Measurements from ENCODE around the gene C18orf63. TPM values are rescaled to one million over a fixed set of nuclear protein-coding genes. Genes with fewer than 3 reads are reported as not detected.

The C18orf63 gene
- not detected for total RNA-seq

- Histone ChIP-seq H3K36me3 (no peaks in the 10 kb centered on the region), H3K9ac (ENCODE audit: low read depth in 2 of 2, low read length in 2 of 2) (no peak within 1 kb of the TSS), H3K4me3 (no peak within 1 kb of the TSS), H3K27ac (no peak within 1 kb of the TSS), H3K27me3 (no peaks in the 10 kb centered on the region), H3K9me3 (no peaks in the 10 kb centered on the region), H3K4me1 (no peaks in the 10 kb centered on the region)
- intact Hi-C loops (cut with DNase I), result no loop called here
- TF ChIP-seq, protein P1, sequence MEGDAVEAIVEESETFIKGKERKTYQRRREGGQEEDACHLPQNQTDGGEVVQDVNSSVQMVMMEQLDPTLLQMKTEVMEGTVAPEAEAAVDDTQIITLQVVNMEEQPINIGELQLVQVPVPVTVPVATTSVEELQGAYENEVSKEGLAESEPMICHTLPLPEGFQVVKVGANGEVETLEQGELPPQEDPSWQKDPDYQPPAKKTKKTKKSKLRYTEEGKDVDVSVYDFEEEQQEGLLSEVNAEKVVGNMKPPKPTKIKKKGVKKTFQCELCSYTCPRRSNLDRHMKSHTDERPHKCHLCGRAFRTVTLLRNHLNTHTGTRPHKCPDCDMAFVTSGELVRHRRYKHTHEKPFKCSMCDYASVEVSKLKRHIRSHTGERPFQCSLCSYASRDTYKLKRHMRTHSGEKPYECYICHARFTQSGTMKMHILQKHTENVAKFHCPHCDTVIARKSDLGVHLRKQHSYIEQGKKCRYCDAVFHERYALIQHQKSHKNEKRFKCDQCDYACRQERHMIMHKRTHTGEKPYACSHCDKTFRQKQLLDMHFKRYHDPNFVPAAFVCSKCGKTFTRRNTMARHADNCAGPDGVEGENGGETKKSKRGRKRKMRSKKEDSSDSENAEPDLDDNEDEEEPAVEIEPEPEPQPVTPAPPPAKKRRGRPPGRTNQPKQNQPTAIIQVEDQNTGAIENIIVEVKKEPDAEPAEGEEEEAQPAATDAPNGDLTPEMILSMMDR (IDR thresholded peaks at IDR 0.05), result no peak
- DNase-seq, result no peak
Observed at GRCh38 chr18:74315464-74316256, at the start of gene C18orf63. Gene C18orf63, plus strand, starts transcription at chr18:74315839. Its CDS starts 2,027 bp downstream, at chr18:74317866.

DNA sequence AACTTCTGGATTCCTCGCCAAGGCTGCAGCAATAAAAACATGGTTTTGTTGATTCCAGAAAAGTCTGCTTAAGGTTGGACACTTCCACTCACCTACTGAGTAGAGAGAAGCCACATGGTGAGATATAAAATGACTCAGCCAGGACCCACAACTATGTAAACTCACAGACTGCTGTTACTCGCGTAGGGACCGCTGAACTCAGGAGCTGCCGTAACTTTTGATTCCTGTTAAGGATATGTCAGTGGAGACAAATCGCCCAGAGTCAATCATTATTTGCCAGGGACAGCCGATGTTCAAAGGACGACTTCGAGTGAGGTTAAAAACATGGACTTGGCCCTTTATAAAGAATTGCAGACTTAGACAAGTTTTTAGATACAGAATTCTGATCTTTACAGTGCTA lies 49.5 kb upstream of the C18orf63 start:
- Histone ChIP-seq H3K36me3 (no peaks in the 10 kb centered on the region), H3K27me3 (no peaks in the 10 kb centered on the region), H3K4me1 (no peaks in the 10 kb centered on the region), H3K4me3 (no peak overlapping the region), H3K27ac (no peak overlapping the region), H3K9me3 (no peaks in the 10 kb centered on the region), H3K9ac (ENCODE audit: low read depth in 2 of 2, low read length in 2 of 2) (no peak overlapping the region)
- no peak for DNase-seq
- TF ChIP-seq, protein P1 (IDR thresholded peaks at IDR 0.05), result no peak
- intact Hi-C loops (cut with DNase I), result no loop called here

DNA sequence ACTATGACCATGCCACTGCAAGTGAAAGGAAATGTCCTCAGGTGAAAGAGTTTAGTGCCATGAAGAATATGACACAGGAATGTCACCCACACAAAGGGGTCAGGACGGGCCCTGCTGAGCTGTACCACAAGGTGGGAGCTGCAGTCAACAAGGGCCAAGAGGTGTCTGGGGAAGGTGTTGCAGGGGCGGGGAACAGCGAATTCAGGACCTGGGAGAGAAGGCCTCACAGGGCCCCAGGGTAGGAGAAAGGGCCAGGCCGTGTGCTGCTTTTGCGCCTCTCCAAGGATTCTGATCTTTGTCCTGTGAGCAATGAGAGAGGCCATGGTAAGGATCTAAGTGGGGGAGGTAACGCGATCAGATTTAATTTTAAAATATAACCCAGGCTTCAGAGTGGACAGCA lies 47.5 kb upstream of the C18orf63 start:
- Histone ChIP-seq H3K4me3 (no peak overlapping the region), H3K27me3 (no peaks in the 10 kb centered on the region), H3K27ac (no peak overlapping the region), H3K4me1 (no peaks in the 10 kb centered on the region), H3K36me3 (no peaks in the 10 kb centered on the region), H3K9me3 (no peaks in the 10 kb centered on the region), H3K9ac (ENCODE audit: low read depth in 2 of 2, low read length in 2 of 2) (no peak overlapping the region)
- no peak for DNase-seq
- intact Hi-C loops (cut with DNase I), result no loop called here
- TF ChIP-seq, protein P1 (IDR thresholded peaks at IDR 0.05), result no peak

GRCh38 chr18:74268933-74269620 lies 46.6 kb upstream of the C18orf63 start:
- H3K27ac ChIP-seq, result no peak overlapping the region
- intact Hi-C loops (cut with DNase I), result no loop called here
- DNase-seq, result no peak
- no peaks in the 10 kb centered on the region for H3K4me1 ChIP-seq
- no peaks in the 10 kb centered on the region for H3K27me3 ChIP-seq
- H3K36me3 ChIP-seq, result no peaks in the 10 kb centered on the region
- no peak overlapping the region for H3K4me3 ChIP-seq
- no peaks in the 10 kb centered on the region for H3K9me3 ChIP-seq
- H3K9ac ChIP-seq (ENCODE audit: low read depth in 2 of 2, low read length in 2 of 2), result no peak overlapping the region
- TF ChIP-seq, protein P1 (IDR thresholded peaks at IDR 0.05), result no peak

DNA sequence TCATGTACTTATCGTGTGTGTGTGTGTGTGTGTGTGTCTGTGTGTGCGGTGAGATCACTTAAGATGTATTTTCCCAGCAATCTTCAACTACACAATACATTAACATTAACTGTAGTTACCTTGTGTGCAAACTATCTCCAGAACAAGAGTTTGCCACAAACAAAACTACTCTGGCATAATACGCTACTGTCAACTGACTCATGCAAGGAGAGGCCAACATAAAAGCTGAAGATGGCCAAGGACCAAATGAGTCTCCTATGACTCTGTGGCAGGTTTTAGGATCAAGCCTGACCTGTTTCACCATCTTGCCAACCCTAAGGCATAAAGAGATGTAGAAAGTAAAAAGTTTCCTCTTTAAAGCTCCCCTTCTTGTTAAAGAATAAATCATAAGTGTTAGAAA lies 44.0 kb upstream of the C18orf63 start:
- Histone ChIP-seq H3K4me3 (no peak overlapping the region), H3K9ac (ENCODE audit: low read depth in 2 of 2, low read length in 2 of 2) (no peak overlapping the region), H3K36me3 (no peaks in the 10 kb centered on the region), H3K27me3 (no peaks in the 10 kb centered on the region), H3K4me1 (no peaks in the 10 kb centered on the region), H3K27ac (no peak overlapping the region), H3K9me3 (no peaks in the 10 kb centered on the region)
- DNase-seq, result no peak
- intact Hi-C loops (cut with DNase I), result no loop called here
- TF ChIP-seq, protein P1 (IDR thresholded peaks at IDR 0.05), result no peak

Data from colonic mucosa (tissue), 4 donors.